ENCODE measurements around the gene LRR1. TPM values are rescaled to one million over a fixed set of nuclear protein-coding genes. Genes with fewer than 3 reads are reported as not detected.

LRR1 gene
- total RNA-seq, 1 donor from 2014 or later = 6.2 TPM

DNA sequence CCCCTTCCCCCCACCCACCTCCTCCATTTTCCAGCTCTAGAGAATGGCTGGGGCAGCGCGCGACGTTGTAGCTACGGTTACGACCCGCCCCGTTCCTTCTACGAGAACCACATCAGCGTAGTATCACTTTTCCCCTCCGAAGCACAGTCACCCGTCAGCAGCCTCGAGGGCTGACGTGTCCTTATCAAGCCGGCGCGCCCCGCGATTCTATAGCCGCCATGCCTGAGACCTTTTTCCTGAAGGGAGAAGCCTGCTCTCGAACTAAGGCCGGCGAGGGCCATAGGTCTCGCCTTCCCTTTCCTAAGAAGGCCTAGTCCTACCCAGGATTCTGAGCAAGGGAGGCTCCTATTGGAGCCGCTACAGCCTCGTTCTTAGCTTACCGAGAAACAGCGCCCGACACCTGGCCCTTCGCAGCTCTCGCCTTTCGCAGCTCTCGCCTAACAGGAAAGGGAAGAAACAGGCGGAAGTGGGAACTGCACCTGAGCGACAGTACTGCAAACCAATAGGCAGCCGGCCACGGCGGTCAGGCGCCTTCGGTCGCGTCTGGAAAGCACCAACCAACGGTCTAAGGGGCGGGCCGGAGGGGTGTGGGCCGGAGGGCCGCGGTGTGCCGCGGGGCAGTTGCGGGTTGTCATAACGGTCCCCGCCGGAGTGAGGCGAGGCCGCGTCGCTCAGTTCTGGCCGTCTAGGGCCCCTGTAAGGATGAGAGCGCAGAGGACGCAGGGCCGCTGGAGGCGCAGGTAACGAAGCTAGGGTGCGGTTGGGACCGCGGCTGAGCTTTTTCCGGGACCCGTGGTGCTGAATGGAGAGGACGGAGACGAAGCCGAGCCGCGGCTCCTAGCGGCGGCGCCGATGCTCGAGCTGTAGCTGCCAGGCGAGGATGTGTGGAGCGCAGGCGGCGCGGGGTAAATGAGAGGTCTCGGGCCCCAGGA is 21.7 kb downstream of the LRR1 start, which contains the start of the genes MGAT2 and RPL36AL:
TSS of gene MGAT2 (plus strand) at position 618 of the 932 bp plus-strand sequence. CDS start 470 bp downstream, outside the sequence.
TSS of gene RPL36AL (minus strand) at position 445 of the 932 bp plus-strand sequence. CDS start 1,522 bp downstream, outside the sequence.
- intact Hi-C loops (cut with DNase I) = loop anchor here (2.0 to 5.0 kb wide), 2 partner anchors 14 to 33 kb away; partner anchors contain the start of genes DNAAF2 and RPS29
- ATAC-seq (peak; percentile 100), DNase-seq (ENCODE audit: missing footprints) (peak; percentile 99)

GRCh38 chr14:49621114-49621881 is 22.6 kb downstream of the LRR1 start:
- DNase-seq (ENCODE audit: missing footprints) = peak; percentile 93
- intact Hi-C loops (cut with DNase I) = loop anchor here (2.0 to 5.0 kb wide), 2 partner anchors 14 to 34 kb away; partner anchors contain the start of genes DNAAF2 and RPS29
- ATAC-seq = peak; percentile 65

- ATAC-seq = no peak
- DNase-seq (ENCODE audit: missing footprints) = no peak
- intact Hi-C loops (cut with DNase I) = loop anchor here (5.0 kb wide), 1 partner anchor 35 kb away; the partner anchor contains the start of gene RPS29
Observed at GRCh38 chr14:49622022-49622607, 23.4 kb downstream of the LRR1 start.

DNA sequence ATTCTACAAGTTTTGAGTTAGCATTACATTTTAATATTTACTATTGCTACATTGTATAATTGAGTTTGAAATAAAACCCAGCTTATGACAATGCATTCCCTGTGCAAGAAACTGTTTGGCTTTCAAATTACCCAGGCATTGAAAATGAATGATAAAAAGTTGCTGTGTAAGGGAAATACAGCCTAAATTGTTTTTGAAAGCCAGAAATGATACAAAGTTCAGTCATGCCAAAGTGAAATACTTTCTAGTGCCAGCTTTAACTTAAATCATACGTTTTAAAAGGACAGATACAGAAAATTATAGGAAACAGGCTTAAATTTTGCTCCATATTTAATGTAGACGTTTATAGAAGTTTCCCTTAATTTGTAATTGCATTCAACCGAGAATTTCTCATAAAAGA is 24.6 kb downstream of the LRR1 start:
- no peak for ATAC-seq
- intact Hi-C loops (cut with DNase I) = loop anchor here (5.0 kb wide), 1 partner anchor 36 kb away; the partner anchor contains the start of gene RPS29
- no peak for DNase-seq (ENCODE audit: missing footprints)

DNA sequence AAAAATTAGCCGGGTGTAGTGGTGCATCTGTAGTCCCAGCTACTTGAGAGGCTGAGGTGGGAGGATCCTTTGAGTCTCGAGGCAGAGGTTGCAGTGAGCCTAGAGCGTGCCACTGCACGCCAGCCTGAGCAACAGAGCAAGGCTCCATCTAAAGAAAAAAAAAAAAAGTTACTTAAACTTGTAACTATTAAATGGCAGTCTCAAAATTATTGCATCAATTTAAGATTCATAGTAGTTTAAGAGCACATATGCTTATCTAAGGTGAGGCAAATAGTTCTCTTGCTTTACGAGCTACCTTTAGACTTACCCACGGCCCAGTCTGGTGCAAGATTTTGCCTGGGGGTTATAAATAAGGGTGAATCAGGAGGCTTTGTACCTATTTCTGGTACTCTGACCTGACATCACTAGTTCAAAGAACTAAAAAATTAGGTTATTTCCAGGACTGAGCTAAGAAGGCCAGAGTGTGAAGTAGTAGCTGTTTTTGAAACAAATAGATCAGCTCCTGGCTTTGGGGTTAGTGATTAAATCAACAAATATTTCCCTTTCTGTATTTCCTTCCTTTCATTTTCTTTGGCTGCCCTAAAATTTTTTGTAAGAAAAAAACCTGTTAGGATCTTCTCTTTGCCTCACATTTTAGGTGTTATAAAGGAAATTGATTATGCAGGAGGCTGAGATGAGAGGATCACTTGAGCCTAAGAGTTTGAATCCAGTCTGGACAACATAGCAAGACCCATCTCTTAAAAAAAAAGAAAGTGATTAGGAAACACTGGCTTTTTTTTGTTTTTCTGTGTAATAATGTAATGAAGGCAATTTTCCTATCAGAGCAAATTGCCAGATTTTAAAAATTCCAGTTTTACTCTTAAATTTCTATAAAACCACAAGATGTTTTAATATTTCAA is 25.4 kb downstream of the LRR1 start:
- intact Hi-C loops (cut with DNase I) = loop anchor here (5.0 kb wide), 1 partner anchor 37 kb away; the partner anchor contains the start of gene RPS29
- DNase-seq (ENCODE audit: missing footprints) = no peak
- ATAC-seq = no peak

DNA sequence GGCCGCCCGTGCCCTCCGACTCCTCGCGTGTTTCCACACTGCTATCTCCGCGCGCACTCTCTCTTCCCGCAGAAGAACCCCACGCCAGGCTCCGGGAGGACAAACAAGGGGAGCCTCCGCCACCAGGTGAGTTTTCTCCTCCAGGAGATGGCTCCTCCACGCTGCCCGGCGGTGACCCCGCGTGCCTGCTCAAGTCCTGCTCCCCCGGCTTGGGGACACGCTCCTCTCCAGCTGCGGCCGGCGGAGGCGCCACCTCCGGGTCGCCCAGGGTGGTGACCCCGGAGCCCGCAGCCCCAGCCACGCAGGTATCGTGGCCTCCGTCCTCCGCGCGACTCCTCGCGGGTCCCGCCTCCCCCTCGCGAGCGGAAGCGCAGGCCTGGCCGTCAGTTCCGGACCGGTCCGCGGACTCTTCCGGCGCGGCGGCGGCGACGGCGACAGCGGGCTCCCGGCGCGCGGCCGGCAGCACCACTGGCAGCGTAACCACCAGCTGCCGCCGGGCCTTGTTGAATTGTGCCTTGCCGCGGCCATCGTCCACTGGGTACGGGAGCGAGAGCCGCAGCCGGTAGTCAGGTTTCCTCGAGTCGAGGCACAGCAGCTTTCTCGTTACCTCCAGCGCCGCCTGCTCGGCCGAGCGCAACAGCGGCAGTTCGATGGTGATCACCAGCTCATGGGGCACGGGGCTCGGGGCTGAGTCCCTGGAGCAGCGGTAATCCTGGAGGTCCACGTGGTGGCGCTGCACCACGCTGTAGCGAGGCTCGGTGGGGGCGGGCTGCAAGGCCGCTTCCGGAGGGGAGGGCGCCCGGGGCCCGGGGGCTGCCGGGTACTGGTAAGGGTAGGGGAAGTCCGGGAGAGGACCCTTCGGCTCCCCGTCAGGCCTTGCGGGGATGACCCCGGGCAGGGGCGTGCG is 35.2 kb downstream of the LRR1 start:
- intact Hi-C loops (cut with DNase I) = loop anchor here (2.0 to 10.0 kb wide), 4 partner anchors 13 to 231 kb away; partner anchors contain the start of genes KLHDC1, KLHDC2, MGAT2 and RPL36AL

DNA sequence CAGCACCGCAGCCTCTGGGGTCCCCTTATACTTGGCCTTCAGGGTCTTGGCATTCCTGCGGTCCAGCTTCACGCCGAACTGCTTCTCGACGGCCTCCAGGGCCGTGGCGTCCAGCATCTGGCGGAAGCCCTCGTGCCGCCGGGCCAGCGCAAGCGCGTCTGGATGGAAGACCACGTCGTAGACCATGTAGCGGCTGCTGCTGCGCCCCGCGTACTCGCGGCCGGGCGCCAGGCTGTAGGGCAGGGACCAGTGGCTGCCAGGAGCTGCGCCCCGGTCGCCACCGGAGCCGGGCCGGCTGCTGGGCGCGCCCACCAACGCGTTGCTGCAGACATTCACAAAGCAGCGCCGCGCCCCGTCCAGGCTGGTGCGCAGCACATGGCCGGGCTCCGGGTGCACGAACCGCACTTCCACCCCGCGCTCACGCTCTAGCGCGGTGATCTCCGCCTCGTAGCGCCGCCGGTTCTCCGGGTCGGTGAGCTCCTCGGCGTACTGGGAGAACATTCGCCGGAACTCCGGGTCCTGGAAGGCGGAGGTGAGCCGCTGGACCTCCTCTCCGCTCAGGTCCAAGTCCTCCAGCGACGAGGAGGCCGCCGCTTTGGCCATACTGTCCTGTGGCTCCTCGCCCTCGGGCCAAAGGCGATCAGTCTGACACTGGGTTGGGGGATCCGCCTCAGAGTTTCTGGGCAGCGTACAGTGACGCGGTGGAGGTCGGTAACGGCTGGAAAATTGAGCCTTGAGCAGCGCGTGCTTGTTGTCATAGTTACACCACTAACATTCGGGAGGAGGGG is 36.0 kb downstream of the LRR1 start, which contains the start of gene DNAAF2:
TSS of gene DNAAF2 (minus strand) at position 698 of the 788 bp plus-strand sequence. CDS start at position 603, 95 bp downstream.
- DNase-seq (ENCODE audit: missing footprints) = peak; percentile 86
- ATAC-seq = peak; percentile 51
- intact Hi-C loops (cut with DNase I) = loop anchor here (2.0 to 10.0 kb wide), 4 partner anchors 14 to 230 kb away; partner anchors contain the start of genes KLHDC1, KLHDC2, MGAT2 and RPL36AL

More for the DNA sequence above, 35.2 kb downstream of the LRR1 start:
- ATAC-seq (peak; percentile 97), DNase-seq (ENCODE audit: missing footprints) (peak; percentile 96)

GRCh38 chr14:49636866-49637265 is 38.1 kb downstream of the LRR1 start:
- DNase-seq (ENCODE audit: missing footprints) = no peak
- intact Hi-C loops (cut with DNase I) = loop anchor here (10.0 kb wide), 1 partner anchor 228 kb away; no protein-coding TSS in a partner anchor
- ATAC-seq = no peak

GRCh38 chr14:49637534-49638078 is 38.9 kb downstream of the LRR1 start:
- intact Hi-C loops (cut with DNase I) = loop anchor here (10.0 kb wide), 1 partner anchor 227 kb away; no protein-coding TSS in a partner anchor
- ATAC-seq (no peak), DNase-seq (ENCODE audit: missing footprints) (no peak)

GRCh38 chr14:49640540-49641417 is 42.0 kb downstream of the LRR1 start:
- ATAC-seq (no peak), DNase-seq (ENCODE audit: missing footprints) (no peak)
- intact Hi-C loops (cut with DNase I) = no loop called here

DNA sequence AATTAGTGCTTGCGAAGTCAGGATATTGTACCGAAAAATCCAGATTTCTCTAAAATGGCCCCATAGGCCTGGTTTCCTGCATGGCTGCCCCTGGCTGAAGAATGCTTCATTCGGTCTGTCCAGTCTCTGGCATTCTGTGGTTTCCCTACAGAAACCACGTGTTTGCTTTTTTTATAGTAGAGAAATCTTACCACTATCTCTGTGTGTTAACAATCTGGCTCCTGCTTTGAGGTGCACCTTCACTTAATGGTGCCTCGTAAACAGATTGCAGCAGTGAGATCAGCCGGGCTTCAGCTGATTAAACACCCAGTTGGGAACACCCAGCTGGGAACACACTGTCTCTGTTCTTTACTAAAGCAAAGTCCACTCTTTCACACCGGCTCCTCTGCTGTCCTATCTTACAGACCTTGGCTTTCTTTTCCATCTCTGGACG is 43.0 kb downstream of the LRR1 start:
- no peak for DNase-seq (ENCODE audit: missing footprints)
- intact Hi-C loops (cut with DNase I) = no loop called here
- peak; percentile 84 for ATAC-seq

GRCh38 chr14:49642163-49642562 is 43.4 kb downstream of the LRR1 start:
- ATAC-seq = no peak
- intact Hi-C loops (cut with DNase I) = no loop called here

GRCh38 chr14:49653508-49653907 is 54.8 kb downstream of the LRR1 start:
- DNase-seq (ENCODE audit: missing footprints) (peak; percentile 32), ATAC-seq (no peak)
- intact Hi-C loops (cut with DNase I) = no loop called here

More at GRCh38 chr14:49642163-49642562, 43.4 kb downstream of the LRR1 start:
- DNase-seq (ENCODE audit: missing footprints) = no peak

- ATAC-seq (no peak), DNase-seq (ENCODE audit: missing footprints) (no peak)
- intact Hi-C loops (cut with DNase I) = no loop called here
Observed at GRCh38 chr14:49654511-49654910, 55.8 kb downstream of the LRR1 start.
